Calu3 (cell line): ENCODE measurements around the gene RNF212. TPM values are rescaled to one million over a fixed set of nuclear protein-coding genes. Genes with fewer than 3 reads are reported as not detected.
"Not testable (repeated sequence)": the region's sequence is repeated elsewhere in the genome, so short reads cannot be mapped to it uniquely, and the experiment has no call there.

Experiments used
- BruUV-seq: library from RNA; stranded (reverse); fragments of 400-500 nt; replicated peaks from 2 replicates; lab custom pipeline; 2021; lab: Mats Ljungman, UMichigan
- CTCF ChIA-PET: fragments of 300-600 bp; sonication (Branson Sonifier 250); formaldehyde crosslinking; loops from one replicate; lab custom pipeline; 2022; ENCODE audit warnings: antibody characterized with exemption; lab: Charles Lee
- DNase-seq: peaks from one replicate; pipeline ENCODE4 v3.0.0; 2022
- H3K27ac Mint-ChIP-seq: one replicate; pipeline ENCODE4 v1.8.0; 2022; ENCODE audit warnings: mixed read lengths; ENCODE audit not compliant: unreplicated experiment
- H3K27me3 Mint-ChIP-seq: one replicate; pipeline ENCODE4 v1.8.0; 2022; ENCODE audit warnings: mixed read lengths; ENCODE audit not compliant: unreplicated experiment
- H3K36me3 Mint-ChIP-seq: one replicate; pipeline ENCODE4 v1.8.0; 2022; ENCODE audit warnings: mild to moderate bottlenecking, moderate library complexity, mixed read lengths; ENCODE audit not compliant: insufficient read depth, unreplicated experiment
- H3K4me1 Mint-ChIP-seq: one replicate; pipeline ENCODE4 v1.8.0; 2022; ENCODE audit warnings: mild to moderate bottlenecking, low read depth, mixed read lengths; ENCODE audit not compliant: unreplicated experiment
- H3K4me3 Mint-ChIP-seq: one replicate; pipeline ENCODE4 v1.8.0; 2022; ENCODE audit warnings: mild to moderate bottlenecking, low read depth, moderate library complexity, mixed read lengths; ENCODE audit not compliant: unreplicated experiment
- H3K9me3 Mint-ChIP-seq: one replicate; pipeline ENCODE4 v1.8.0; 2022; ENCODE audit warnings: low read depth, mixed read lengths; ENCODE audit not compliant: unreplicated experiment
- CTCF ChIP-seq: fragments of 200-600 bp; IDR thresholded peaks from one replicate; pipeline ENCODE4 v1.8.0; 2022; ENCODE audit warnings: antibody characterized with exemption; ENCODE audit not compliant: unreplicated experiment
- intact Hi-C: fragments of 100-400 bp; cut with micrococcal nuclease; formaldehyde crosslinking; loops from one replicate; pipeline ENCODE4 v1.10.0; 2022; ENCODE audit not compliant: unreplicated experiment
- total RNA-seq: library from RNA; stranded (reverse); gene quantifications from 2 replicates; pipeline ENCODE4 v1.2.3, GENCODE V29; 2022

RNF212 gene
- total RNA-seq, 1 experiment from 2014 or later: not detected

DNA sequence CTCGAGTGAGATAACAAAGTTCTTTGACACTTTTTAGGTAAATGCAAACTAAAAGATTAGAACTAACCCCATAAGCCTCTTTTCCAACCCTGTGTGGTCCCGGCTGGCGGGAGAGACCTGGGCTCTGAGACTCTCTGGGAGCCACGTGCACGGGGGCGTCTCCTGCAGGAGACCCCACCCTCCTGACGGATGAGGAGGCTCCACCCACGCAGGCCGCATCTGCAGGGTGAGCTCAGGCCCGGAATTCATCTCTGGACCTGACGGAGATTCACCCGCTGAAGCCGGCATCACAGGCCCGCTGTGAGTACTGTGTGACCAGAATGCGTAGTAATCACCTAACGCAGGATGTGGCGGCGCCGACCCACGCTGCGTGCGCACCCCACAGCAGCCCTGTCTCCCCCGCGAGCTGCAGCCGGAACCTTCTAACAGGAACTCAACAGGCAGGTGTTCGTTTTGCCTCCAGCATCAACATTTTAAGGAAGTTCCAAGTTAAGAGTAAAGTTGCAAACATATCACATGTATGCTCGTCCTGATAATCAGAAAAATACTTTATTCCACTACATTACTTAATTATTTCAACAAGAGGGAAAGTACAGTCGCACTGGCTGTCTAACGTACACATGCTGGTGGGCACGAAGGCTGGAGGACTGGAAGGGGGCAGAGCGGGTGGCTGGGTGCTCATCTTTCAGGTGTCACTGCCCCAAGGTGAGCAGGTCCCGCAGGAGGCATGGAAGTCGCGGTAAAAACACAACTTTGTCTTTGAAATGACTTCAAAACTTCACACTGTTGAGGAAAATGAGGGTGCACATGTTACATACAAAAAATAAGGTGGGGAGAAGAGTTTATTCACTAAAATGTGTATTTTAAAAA lies 57.4 kb downstream of the RNF212 start:
- Mint-ChIP-seq H3K4me3 (no peak overlapping the region), H3K9me3 (no peaks in the 10 kb centered on the region), H3K27me3 (peaks cover 22% of the 10 kb centered on the region), H3K27ac (no peak overlapping the region), H3K4me1 (no peaks in the 10 kb centered on the region), H3K36me3 (peaks cover 3% of the 10 kb centered on the region)
- intact Hi-C loops: no loop called here
- BruUV-seq: no TSS peak
- TF ChIP-seq CTCF: no peak
- DNase-seq: no peak
- CTCF ChIA-PET: no interaction called here

DNA sequence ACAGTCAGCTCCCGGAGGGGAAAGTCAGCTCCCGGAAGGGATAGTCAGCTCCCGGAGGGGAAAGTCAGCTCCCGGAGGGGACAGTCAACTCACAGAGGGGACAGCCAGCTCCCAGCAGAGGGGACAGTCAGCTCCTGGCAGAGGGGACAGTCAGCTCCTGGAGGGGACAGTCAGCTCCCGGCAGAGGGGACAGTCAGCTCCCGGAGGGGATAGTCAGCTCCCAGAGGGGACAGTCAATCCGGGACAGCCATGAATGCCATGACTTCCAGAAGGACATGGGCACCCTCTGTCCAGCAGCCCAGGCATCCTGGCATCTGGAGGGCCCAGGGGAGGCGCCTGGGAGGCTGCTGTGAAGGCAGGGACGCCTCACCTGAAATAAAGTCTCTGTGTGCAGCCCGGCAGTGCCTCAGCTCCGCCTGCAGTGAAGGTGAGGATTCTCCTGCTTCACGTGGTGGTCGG lies 58.1 kb downstream of the RNF212 start:
- BruUV-seq, H3K27ac Mint-ChIP-seq, H3K9me3 Mint-ChIP-seq, CTCF ChIA-PET, H3K4me3 Mint-ChIP-seq, H3K4me1 Mint-ChIP-seq, H3K36me3 Mint-ChIP-seq, intact Hi-C loops, DNase-seq: not testable (repeated sequence)
- peaks cover 22% of the 10 kb centered on the region for H3K27me3 Mint-ChIP-seq

DNA sequence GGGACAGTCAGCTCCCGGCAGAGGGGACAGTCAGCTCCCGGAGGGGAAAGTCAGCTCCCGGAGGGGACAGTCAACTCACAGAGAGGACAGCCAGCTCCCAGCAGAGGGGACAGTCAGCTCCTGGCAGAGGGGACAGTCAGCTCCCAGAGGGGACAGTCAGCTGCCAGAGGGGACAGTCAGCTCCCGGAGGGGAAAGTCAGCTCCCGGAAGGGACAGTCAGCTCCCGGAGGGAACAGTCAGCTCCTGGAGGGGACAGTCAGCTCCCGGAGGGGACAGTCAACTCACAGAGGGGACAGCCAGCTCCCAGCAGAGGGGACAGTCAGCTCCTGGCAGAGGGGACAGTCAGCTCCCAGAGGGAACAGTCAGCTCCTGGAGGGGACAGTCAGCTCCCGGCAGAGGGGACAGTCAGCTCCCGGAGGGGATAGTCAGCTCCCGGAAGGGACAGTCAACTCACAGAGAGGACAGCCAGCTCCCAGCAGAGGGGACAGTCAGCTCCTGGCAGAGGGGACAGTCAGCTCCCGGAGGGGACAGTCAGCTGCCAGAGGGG lies 58.6 kb downstream of the RNF212 start:
- BruUV-seq, intact Hi-C loops: not testable (repeated sequence)

DNA sequence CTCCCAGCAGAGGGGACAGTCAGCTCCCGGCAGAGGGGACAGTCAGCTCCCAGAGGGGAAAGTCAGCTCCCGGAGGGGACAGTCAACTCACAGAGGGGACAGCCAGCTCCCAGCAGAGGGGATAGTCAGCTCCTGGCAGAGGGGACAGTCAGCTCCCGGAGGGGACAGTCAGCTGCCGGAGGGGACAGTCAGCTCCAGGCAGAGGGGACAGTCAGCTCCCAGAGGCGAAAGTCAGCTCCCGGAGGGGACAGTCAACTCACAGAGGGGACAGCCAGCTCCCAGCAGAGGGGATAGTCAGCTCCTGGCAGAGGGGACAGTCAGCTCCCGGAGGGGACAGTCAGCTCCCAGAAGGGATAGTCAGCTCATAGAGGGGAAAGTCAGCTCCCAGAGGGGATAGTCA lies 59.5 kb downstream of the RNF212 start:
- H3K27ac Mint-ChIP-seq, BruUV-seq, H3K4me3 Mint-ChIP-seq, intact Hi-C loops, H3K4me1 Mint-ChIP-seq, H3K9me3 Mint-ChIP-seq, H3K36me3 Mint-ChIP-seq, DNase-seq: not testable (repeated sequence)
- CTCF ChIA-PET: interaction anchor here (0.6 kb wide), 1 partner anchor 589 kb away, joined by 6 read pairs; no protein-coding TSS in a partner anchor
- peaks cover 22% of the 10 kb centered on the region for H3K27me3 Mint-ChIP-seq

More for the DNA sequence above, 58.6 kb downstream of the RNF212 start:
- H3K9me3 Mint-ChIP-seq, H3K27ac Mint-ChIP-seq, H3K4me1 Mint-ChIP-seq, CTCF ChIA-PET, H3K4me3 Mint-ChIP-seq, H3K36me3 Mint-ChIP-seq, DNase-seq: not testable (repeated sequence)
- H3K27me3 Mint-ChIP-seq: peaks cover 22% of the 10 kb centered on the region

- peak overlapping the region; percentile 19 for H3K4me3 Mint-ChIP-seq
- H3K4me1 Mint-ChIP-seq: no peaks in the 10 kb centered on the region
- CTCF ChIA-PET: interaction anchor here (0.6 to 0.7 kb wide), 2 partner anchors 12 to 590 kb away, joined by 3 to 6 read pairs; no protein-coding TSS in a partner anchor
- no peaks in the 10 kb centered on the region for H3K9me3 Mint-ChIP-seq
- no peak overlapping the region for H3K27ac Mint-ChIP-seq
- H3K36me3 Mint-ChIP-seq: peaks cover 3% of the 10 kb centered on the region
- no peak for DNase-seq
- intact Hi-C loops: no loop called here
- peaks cover 22% of the 10 kb centered on the region for H3K27me3 Mint-ChIP-seq
- no peak for TF ChIP-seq CTCF
- BruUV-seq: no TSS peak
Measured at GRCh38 chr4:1053080-1053661, 60.2 kb downstream of the RNF212 start.
